Measurements from ENCODE around the gene CTNNB1. TPM values are rescaled to one million over a fixed set of nuclear protein-coding genes. Genes with fewer than 3 reads are reported as not detected.

CTNNB1 gene
- total RNA-seq, 1 experiment from 2014 or later: 186 TPM

DNA sequence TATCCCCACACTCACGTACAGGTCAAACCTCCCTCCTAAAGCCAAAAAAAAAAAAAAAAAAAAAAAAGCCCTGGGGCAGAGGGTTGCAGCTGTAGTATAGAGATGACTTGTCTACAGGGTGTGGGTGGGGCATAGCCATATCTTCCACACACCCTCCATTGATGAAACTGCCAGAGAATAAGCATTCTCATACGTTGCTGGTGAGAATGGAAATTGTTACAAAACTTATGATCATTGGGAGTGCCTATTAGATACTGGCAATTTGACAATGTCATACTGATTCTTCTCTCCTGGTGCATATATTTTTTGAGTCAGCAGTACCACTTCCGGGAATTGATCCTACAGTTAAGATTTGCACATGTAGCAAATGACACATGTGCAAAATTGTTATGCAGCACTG, 11.0 kb upstream of the CTNNB1 start:
- intact Hi-C loops (cut with micrococcal nuclease; ENCODE audit: unreplicated experiment) (no loop called here), in situ Hi-C loops (cut with HindIII; ENCODE audit: low pct_unique_long_range_greater_than_20kb, low sequenced_read_pairs) (no loop called here)
- POLR2A ChIA-PET: no interaction called here
- no peak overlapping the region for H3K27ac ChIP-seq (ENCODE audit: low read length)
- H3K9me3 ChIP-seq (ENCODE audit: control insufficient read depth, insufficient read depth, low read depth, low read length): no peaks in the 10 kb centered on the region
- DNase-seq (ENCODE audit: low read depth, low spot score) (no peak), ATAC-seq (no peak)
- no peaks in the 10 kb centered on the region; the same call in 1 of the 2 replicates for H3K27me3 ChIP-seq (ENCODE audit: control insufficient read depth, insufficient read depth, low read length)
- CTCF ChIA-PET: no interaction called here
- BruUV-seq (replicated peaks): no TSS peak
- H3K4me3 ChIP-seq (ENCODE audit: low read depth in 2 of 2, low read length in 2 of 2): no peak overlapping the region
- H3K36me3 ChIP-seq (ENCODE audit: control insufficient read depth, insufficient read depth, low read length): no peaks in the 10 kb centered on the region
- TF ChIP-seq SIN3A (IDR thresholded peaks at IDR 0.05; ENCODE audit: borderline replicate concordance, insufficient read depth, low read depth, low read length): no peak
- no peak for TF ChIP-seq POLR2AphosphoS5 (IDR thresholded peaks at IDR 0.05; ENCODE audit: low read depth, low read length)
- TF ChIP-seq TCF7L2 (IDR thresholded peaks at IDR 0.05; ENCODE audit: low read depth, low read length): no peak
- TF ChIP-seq, protein P1, sequence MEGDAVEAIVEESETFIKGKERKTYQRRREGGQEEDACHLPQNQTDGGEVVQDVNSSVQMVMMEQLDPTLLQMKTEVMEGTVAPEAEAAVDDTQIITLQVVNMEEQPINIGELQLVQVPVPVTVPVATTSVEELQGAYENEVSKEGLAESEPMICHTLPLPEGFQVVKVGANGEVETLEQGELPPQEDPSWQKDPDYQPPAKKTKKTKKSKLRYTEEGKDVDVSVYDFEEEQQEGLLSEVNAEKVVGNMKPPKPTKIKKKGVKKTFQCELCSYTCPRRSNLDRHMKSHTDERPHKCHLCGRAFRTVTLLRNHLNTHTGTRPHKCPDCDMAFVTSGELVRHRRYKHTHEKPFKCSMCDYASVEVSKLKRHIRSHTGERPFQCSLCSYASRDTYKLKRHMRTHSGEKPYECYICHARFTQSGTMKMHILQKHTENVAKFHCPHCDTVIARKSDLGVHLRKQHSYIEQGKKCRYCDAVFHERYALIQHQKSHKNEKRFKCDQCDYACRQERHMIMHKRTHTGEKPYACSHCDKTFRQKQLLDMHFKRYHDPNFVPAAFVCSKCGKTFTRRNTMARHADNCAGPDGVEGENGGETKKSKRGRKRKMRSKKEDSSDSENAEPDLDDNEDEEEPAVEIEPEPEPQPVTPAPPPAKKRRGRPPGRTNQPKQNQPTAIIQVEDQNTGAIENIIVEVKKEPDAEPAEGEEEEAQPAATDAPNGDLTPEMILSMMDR (IDR thresholded peaks at IDR 0.05): no peak
- TF ChIP-seq, protein P2, sequence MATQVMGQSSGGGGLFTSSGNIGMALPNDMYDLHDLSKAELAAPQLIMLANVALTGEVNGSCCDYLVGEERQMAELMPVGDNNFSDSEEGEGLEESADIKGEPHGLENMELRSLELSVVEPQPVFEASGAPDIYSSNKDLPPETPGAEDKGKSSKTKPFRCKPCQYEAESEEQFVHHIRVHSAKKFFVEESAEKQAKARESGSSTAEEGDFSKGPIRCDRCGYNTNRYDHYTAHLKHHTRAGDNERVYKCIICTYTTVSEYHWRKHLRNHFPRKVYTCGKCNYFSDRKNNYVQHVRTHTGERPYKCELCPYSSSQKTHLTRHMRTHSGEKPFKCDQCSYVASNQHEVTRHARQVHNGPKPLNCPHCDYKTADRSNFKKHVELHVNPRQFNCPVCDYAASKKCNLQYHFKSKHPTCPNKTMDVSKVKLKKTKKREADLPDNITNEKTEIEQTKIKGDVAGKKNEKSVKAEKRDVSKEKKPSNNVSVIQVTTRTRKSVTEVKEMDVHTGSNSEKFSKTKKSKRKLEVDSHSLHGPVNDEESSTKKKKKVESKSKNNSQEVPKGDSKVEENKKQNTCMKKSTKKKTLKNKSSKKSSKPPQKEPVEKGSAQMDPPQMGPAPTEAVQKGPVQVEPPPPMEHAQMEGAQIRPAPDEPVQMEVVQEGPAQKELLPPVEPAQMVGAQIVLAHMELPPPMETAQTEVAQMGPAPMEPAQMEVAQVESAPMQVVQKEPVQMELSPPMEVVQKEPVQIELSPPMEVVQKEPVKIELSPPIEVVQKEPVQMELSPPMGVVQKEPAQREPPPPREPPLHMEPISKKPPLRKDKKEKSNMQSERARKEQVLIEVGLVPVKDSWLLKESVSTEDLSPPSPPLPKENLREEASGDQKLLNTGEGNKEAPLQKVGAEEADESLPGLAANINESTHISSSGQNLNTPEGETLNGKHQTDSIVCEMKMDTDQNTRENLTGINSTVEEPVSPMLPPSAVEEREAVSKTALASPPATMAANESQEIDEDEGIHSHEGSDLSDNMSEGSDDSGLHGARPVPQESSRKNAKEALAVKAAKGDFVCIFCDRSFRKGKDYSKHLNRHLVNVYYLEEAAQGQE (IDR thresholded peaks at IDR 0.05; ENCODE audit: insufficient read depth in 1 of 2, low read depth in 2 of 2, low read length in 1 of 2): no peak
- no peaks in the 10 kb centered on the region for H3K4me1 ChIP-seq (ENCODE audit: control insufficient read depth, insufficient read depth, low read length)

DNA sequence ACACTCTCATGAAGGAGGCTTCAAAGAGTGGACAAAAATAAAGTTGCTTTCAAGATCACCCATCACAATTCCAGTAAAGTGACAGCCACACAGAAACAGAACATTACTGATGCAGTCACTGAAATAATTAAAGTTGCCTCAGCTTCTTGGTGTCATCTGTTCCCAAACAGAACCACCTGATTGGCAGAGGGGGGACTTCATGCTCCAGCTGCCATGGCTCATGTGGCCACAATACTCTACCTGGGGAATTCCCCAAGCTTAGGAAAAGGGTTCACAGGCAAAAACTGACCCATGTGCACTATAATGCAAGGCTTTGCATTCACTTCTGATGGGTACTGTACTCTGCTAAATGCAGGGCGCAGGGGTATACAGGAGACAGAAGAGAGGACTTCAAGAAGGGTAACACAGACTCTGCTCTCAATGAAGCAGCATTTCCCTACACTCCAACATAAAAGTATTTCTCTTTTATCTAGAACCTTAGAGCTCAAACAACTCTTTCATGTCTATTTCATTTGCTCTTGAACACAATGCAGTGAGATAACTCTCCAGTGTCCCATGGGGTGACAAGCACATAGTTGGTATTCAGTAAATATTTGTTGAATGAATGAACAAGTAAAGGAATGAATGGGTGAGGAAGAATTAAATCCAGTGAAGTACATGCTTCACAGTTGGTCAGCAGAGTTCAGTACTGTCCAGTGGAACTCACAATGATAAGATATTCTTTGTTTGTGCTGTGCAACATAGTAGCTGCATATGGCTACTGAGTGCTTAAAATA, 8.6 kb upstream of the CTNNB1 start:
- DNase-seq (ENCODE audit: low read depth, low spot score): no peak

DNA sequence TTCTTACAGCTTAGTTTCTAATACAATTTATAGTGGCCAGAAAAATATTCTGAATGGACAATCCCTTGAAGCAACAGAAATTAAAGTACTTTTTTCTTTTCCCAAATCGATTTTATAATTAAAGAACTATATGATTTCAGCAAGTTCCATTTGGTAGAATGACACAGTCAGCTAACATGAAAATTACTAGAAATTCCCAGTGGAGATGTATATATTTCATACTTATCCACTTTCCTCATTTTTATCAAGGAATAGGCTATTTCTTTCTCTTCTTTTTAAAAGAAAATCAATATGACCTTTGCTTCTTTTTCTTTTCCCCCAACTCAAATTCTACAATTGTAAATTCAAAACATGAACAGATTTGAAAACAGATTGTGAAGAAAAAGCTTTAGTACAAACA, 6.4 kb upstream of the CTNNB1 start:
- H3K9me3 ChIP-seq (ENCODE audit: control insufficient read depth, insufficient read depth, low read depth, low read length): no peaks in the 10 kb centered on the region
- ATAC-seq (no peak), DNase-seq (ENCODE audit: low read depth, low spot score) (no peak)
- no TSS peak for BruUV-seq (replicated peaks)
- no peak overlapping the region for H3K27ac ChIP-seq (ENCODE audit: low read length)
- intact Hi-C loops (cut with micrococcal nuclease; ENCODE audit: unreplicated experiment): no loop called here
- no peaks in the 10 kb centered on the region for H3K36me3 ChIP-seq (ENCODE audit: control insufficient read depth, insufficient read depth, low read length)
- in situ Hi-C loops (cut with HindIII; ENCODE audit: low pct_unique_long_range_greater_than_20kb, low sequenced_read_pairs): no loop called here
- no peak overlapping the region for H3K4me3 ChIP-seq (ENCODE audit: low read depth in 2 of 2, low read length in 2 of 2)
- TF ChIP-seq, protein P1 (IDR thresholded peaks at IDR 0.05): no peak
- TF ChIP-seq, protein P2 (IDR thresholded peaks at IDR 0.05; ENCODE audit: insufficient read depth in 1 of 2, low read depth in 2 of 2, low read length in 1 of 2): no peak
- TF ChIP-seq POLR2AphosphoS5 (IDR thresholded peaks at IDR 0.05; ENCODE audit: low read depth, low read length): no peak
- no peak for TF ChIP-seq TCF7L2 (IDR thresholded peaks at IDR 0.05; ENCODE audit: low read depth, low read length)
- TF ChIP-seq SIN3A (IDR thresholded peaks at IDR 0.05; ENCODE audit: borderline replicate concordance, insufficient read depth, low read depth, low read length): no peak
- CTCF ChIA-PET: no interaction called here
- POLR2A ChIA-PET: no interaction called here
- no peaks in the 10 kb centered on the region; the same call in 1 of the 2 replicates for H3K27me3 ChIP-seq (ENCODE audit: control insufficient read depth, insufficient read depth, low read length)
- H3K4me1 ChIP-seq (ENCODE audit: control insufficient read depth, insufficient read depth, low read length): no peaks in the 10 kb centered on the region

More for the DNA sequence above, 8.6 kb upstream of the CTNNB1 start:
- no peak for ATAC-seq
- intact Hi-C loops (cut with micrococcal nuclease; ENCODE audit: unreplicated experiment) (no loop called here), in situ Hi-C loops (cut with HindIII; ENCODE audit: low pct_unique_long_range_greater_than_20kb, low sequenced_read_pairs) (no loop called here)
- no TSS peak for BruUV-seq (replicated peaks)
- Histone ChIP-seq H3K4me3 (ENCODE audit: low read depth in 2 of 2, low read length in 2 of 2) (no peak overlapping the region), H3K4me1 (ENCODE audit: control insufficient read depth, insufficient read depth, low read length) (no peaks in the 10 kb centered on the region), H3K27me3 (ENCODE audit: control insufficient read depth, insufficient read depth, low read length) (no peaks in the 10 kb centered on the region; the same call in 1 of the 2 replicates), H3K27ac (ENCODE audit: low read length) (no peak overlapping the region), H3K36me3 (ENCODE audit: control insufficient read depth, insufficient read depth, low read length) (no peaks in the 10 kb centered on the region), H3K9me3 (ENCODE audit: control insufficient read depth, insufficient read depth, low read depth, low read length) (no peaks in the 10 kb centered on the region)
- TF ChIP-seq TCF7L2 (IDR thresholded peaks at IDR 0.05; ENCODE audit: low read depth, low read length) (no peak), POLR2AphosphoS5 (IDR thresholded peaks at IDR 0.05; ENCODE audit: low read depth, low read length) (no peak)
- ChIA-PET POLR2A (no interaction called here), CTCF (no interaction called here)
